GM12878 (cell line): Measurements from ENCODE around the gene THADA. TPM values are rescaled to one million over a fixed set of nuclear protein-coding genes. Genes with fewer than 3 reads are reported as not detected.

ENCODE experiments used
- ATAC-seq: fragments of 200-7000 bp; cut with Tn5 transposase; 3 replicates; pipeline ENCODE4 v1.9.1; 2020; ENCODE audit warnings: mild to moderate bottlenecking, moderate library complexity
- BruUV-seq: library from RNA; stranded (reverse); fragments of 400-500 nt; replicated peaks from 2 replicates; lab custom pipeline; 2021; lab: Mats Ljungman, UMichigan
- CTCF ChIA-PET: fragments of 300-600 bp; sonication (Branson Sonifier 250); formaldehyde crosslinking; extraction: SDS; loops from one replicate; lab custom pipeline; 2021; ENCODE audit warnings: inconsistent platforms; lab: Yijun Ruan, JAX
- POLR2A ChIA-PET: fragments of 350-600 bp; formaldehyde crosslinking; extraction: SDS; loops from one replicate; lab custom pipeline; 2021; ENCODE audit warnings: inconsistent platforms; lab: Charles Lee
- RAD21 ChIA-PET: fragments of 300-600 bp; sonication (Branson Sonifier 250); formaldehyde crosslinking; loops from one replicate; lab custom pipeline; 2023; ENCODE audit warnings: antibody characterized with exemption; ENCODE audit not compliant: unreplicated experiment; lab: Charles Lee
- SMC1A ChIA-PET: fragments of 300-600 bp; sonication (Branson Sonifier 250); formaldehyde crosslinking; loops from one replicate; lab custom pipeline; 2023; ENCODE audit not compliant: unreplicated experiment, uncharacterized antibody; lab: Charles Lee
- DNase-seq: peaks from one replicate; pipeline ENCODE4 v3.0.0-alpha.2; 2011; ENCODE audit warnings: low read depth, low spot score
- FAIRE-seq: peaks from 3 replicates; lab custom pipeline; 2011; peaks lifted over from hg19 to GRCh38; lab: Jason Lieb, UNC
- H2AFZ ChIP-seq: 2 replicates; pipeline ENCODE4 v1.6.0; 2011; ENCODE audit warnings: low read depth, low read length, control low read depth; ENCODE audit not compliant: control insufficient read depth
- H3K27ac ChIP-seq: 2 replicates; pipeline ENCODE4 v1.5.1; 2011; ENCODE audit warnings: control low read depth; ENCODE audit not compliant: control insufficient read depth, insufficient read depth
- H3K27me3 ChIP-seq, 2 experiments: replicated peaks in 1 of 2; 2 replicates each; pipeline versions ENCODE4 v1.6.0 to v1.6.1; 2011; ENCODE audit warnings: low read length in 1 of 2; ENCODE audit not compliant: control insufficient read depth in 2 of 2, insufficient read depth in 2 of 2
- H3K36me3 ChIP-seq, 2 experiments: 2 replicates each; pipeline ENCODE4 v1.5.1; 2011; ENCODE audit warnings: low read length in 1 of 2; ENCODE audit not compliant: control insufficient read depth in 2 of 2, insufficient read depth in 2 of 2
- H3K4me1 ChIP-seq: 2 replicates; pipeline ENCODE4 v1.6.1; 2011; ENCODE audit warnings: mild to moderate bottlenecking, low read length, moderate library complexity, mixed read lengths; ENCODE audit not compliant: control insufficient read depth, insufficient read depth
- H3K4me2 ChIP-seq: 2 replicates; pipeline ENCODE4 v1.6.0; 2011; ENCODE audit warnings: control low read depth; ENCODE audit not compliant: control insufficient read depth, insufficient read depth
- H3K4me3 ChIP-seq: fragments of 200-600 bp; sonication (generic); 2 replicates; pipeline ENCODE4 v1.5.1; 2016
- H3K79me2 ChIP-seq: 2 replicates; pipeline ENCODE4 v1.6.0; 2011; ENCODE audit warnings: low read length; ENCODE audit not compliant: control insufficient read depth, insufficient read depth
- H3K9ac ChIP-seq: 2 replicates; pipeline ENCODE4 v1.8.0; 2011; ENCODE audit warnings: low read length, control low read depth, mixed read lengths; ENCODE audit not compliant: control insufficient read depth, insufficient read depth
- H3K9me3 ChIP-seq: replicated peaks from 3 replicates; pipeline ENCODE4 v1.5.1; 2011; ENCODE audit warnings: mild to moderate bottlenecking, low read length; ENCODE audit not compliant: control insufficient read depth, insufficient read depth
- H4K20me1 ChIP-seq: 2 replicates; pipeline ENCODE4 v1.6.0; 2011; ENCODE audit not compliant: control insufficient read depth, insufficient read depth
- ATF7 ChIP-seq: fragments of 450-650 bp; IDR thresholded peaks from 2 replicates; pipeline ENCODE4 v1.6.1; 2016; ENCODE audit warnings: low read depth, mild to moderate bottlenecking
- BCL11A ChIP-seq: IDR thresholded peaks from 2 replicates; pipeline ENCODE4 v1.6.1; 2011; ENCODE audit warnings: low read depth, low read length
- EED ChIP-seq: sonication (generic); IDR thresholded peaks from 2 replicates; pipeline ENCODE4 v1.6.1; 2016; ENCODE audit warnings: antibody characterized with exemption, low read depth
- EZH2 ChIP-seq: IDR thresholded peaks from 2 replicates; pipeline ENCODE4 v1.6.1; 2012; ENCODE audit warnings: low read depth, mild to moderate bottlenecking, control low read depth, inconsistent platforms, low read length, borderline replicate concordance; ENCODE audit not compliant: control insufficient read depth
- GABPA ChIP-seq: IDR thresholded peaks from 2 replicates; pipeline ENCODE4 v1.6.1; 2014; ENCODE audit warnings: antibody characterized with exemption, low read depth, mild to moderate bottlenecking, inconsistent platforms
- IKZF2 ChIP-seq, 2 experiments: fragments of 450-650 bp; IDR thresholded peaks; 2 replicates each; pipeline ENCODE4 v1.6.1; 2017; ENCODE audit warnings: mild to moderate bottlenecking in 2 of 2, moderate library complexity in 2 of 2
- JUNB ChIP-seq: IDR thresholded peaks from 2 replicates; pipeline ENCODE4 v1.6.1; 2016; ENCODE audit warnings: antibody characterized with exemption, mild to moderate bottlenecking
- KDM1A ChIP-seq: fragments of 200-600 bp; sonication (generic); IDR thresholded peaks from 2 replicates; pipeline ENCODE4 v1.6.1; 2016; ENCODE audit warnings: borderline replicate concordance
- MYC ChIP-seq: IDR thresholded peaks from 2 replicates; pipeline ENCODE4 v1.6.1; 2011; ENCODE audit warnings: mild to moderate bottlenecking, low read length, moderate library complexity, inconsistent platforms; ENCODE audit not compliant: insufficient read depth, insufficient replicate concordance, insufficient read length, severe bottlenecking
- POLR2AphosphoS2 ChIP-seq: IDR thresholded peaks from 2 replicates; pipeline ENCODE4 v1.6.1; 2011; ENCODE audit warnings: low read depth, mild to moderate bottlenecking, low read length, improper control_type of control experiment, moderate library complexity
- TAF1 ChIP-seq: IDR thresholded peaks from 2 replicates; pipeline ENCODE4 v1.6.1; 2011; ENCODE audit warnings: mild to moderate bottlenecking, low read depth, low read length, borderline replicate concordance
- YBX1 ChIP-seq: fragments of 450-650 bp; IDR thresholded peaks from 2 replicates; pipeline ENCODE4 v1.6.1; 2016; ENCODE audit warnings: antibody characterized with exemption
- YY1 ChIP-seq: IDR thresholded peaks from 2 replicates; pipeline ENCODE4 v1.6.1; 2011; ENCODE audit warnings: low read depth, mild to moderate bottlenecking, low read length
- WGBS: methylation state at CpG from one replicate; pipeline ENCODE4 v1.1.6; 2016; ENCODE audit warnings: low lambda C conversion rate; ENCODE audit not compliant: insufficient replicate concordance, insufficient coverage; ENCODE audit errors: missing lambda C conversion rate; 5-methylcytosine and 5-hydroxymethylcytosine counted together
- in situ Hi-C: fragments of 300-500 bp; cut with MboI; formaldehyde crosslinking; loops from 9 replicates; pipeline ENCODE4 v1.14.3; 2018; ENCODE audit warnings: mixed read lengths
- intact Hi-C: fragments of 100-400 bp; cut with micrococcal nuclease; formaldehyde crosslinking; loops from one replicate; pipeline ENCODE4 v1.14.2; 2022; ENCODE audit not compliant: unreplicated experiment
- polyA plus RNA-seq, 11 experiments: library from polyadenylated mRNA; depleted of rRNA in 4 of 11; unstranded in 6 of 11; stranded (reverse) in 5 of 11; fragments of >200 nt; fragmentation: Nextera tagmentation in 4 of 11; fragmentation: Illumina TruSeq in 1 of 11; extraction: Ambion mirVana in 4 of 11; extraction: Trizol in 1 of 11; gene quantifications; 1 replicate in 1 of 11; 2 replicates in 10 of 11; pipeline versions ENCODE4 v1.2.1 to v1.2.3, GENCODE V29; 2011 to 2016; ENCODE audit warnings: inconsistent platforms in 2 of 11, missing spikeins in 2 of 11, low read depth in 1 of 11
- total RNA-seq, 4 experiments: library from RNA; depleted of rRNA in 3 of 4; stranded (reverse); fragments of >200 nt in 3 of 4; fragmentation: Illumina TruSeq in 1 of 4; extraction: Trizol in 1 of 4; gene quantifications; 2 replicates each; pipeline versions ENCODE4 v1.2.1 to v1.2.3, GENCODE V29; 2013 to 2021
- TF ChIP-seq, protein P1 (sequence below), 3 experiments: IDR thresholded peaks in 2 of 3; conservative IDR thresholded peaks in 1 of 3; 2 replicates each; pipeline ENCODE4 v1.5.1; 2011; ENCODE audit warnings: low read depth in 3 of 3, low read length in 3 of 3, mild to moderate bottlenecking in 3 of 3, control low read depth in 2 of 3, moderate library complexity in 2 of 3, inconsistent platforms in 1 of 3, mixed read lengths in 1 of 3; ENCODE audit not compliant: control insufficient read depth in 2 of 3, insufficient read depth in 1 of 3; ENCODE audit errors: extremely low read depth in 1 of 3
- TF ChIP-seq, protein P2 (sequence below): IDR thresholded peaks from 2 replicates; pipeline ENCODE4 v1.6.1; 2012; ENCODE audit warnings: low read depth, low read length, improper control_type of control experiment
- TF ChIP-seq, protein P3 (sequence below): fragments of 450-650 bp; conservative IDR thresholded peaks from 2 replicates; pipeline ENCODE4 v1.6.1; 2017; ENCODE audit warnings: mild to moderate bottlenecking, moderate library complexity
- TF ChIP-seq, protein P4 (sequence below): fragments of 150-350 bp; IDR thresholded peaks from 2 replicates; pipeline ENCODE4 v1.6.1; 2014; ENCODE audit warnings: mild to moderate bottlenecking, low read depth, low read length

THADA gene
- total and polyA plus RNA-seq, 10 of the 15 experiments (the other 5 are each of a cell fraction or from before 2014, with no cell fraction given), result 14.6 to 33.2 (median 23.2) TPM

DNA sequence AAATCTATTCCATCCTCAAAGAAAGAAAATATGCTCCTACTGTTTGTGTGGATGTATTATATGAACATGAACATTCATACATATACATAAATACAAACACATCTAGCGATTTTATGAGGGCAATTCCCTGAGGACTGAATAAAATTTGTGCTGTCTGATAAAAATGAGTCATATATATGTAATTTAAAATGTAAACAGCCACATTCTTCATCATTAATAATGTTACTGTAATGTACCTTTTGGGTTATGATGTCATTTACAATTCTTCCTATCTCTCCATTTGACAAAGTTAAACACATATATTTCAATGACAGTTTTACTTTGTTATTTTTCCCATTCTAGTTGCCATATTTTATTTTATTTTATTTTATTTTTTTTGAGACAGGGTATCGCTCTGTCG lies 278.2 kb downstream of the THADA start (continued):
- TF ChIP-seq, protein P1, sequence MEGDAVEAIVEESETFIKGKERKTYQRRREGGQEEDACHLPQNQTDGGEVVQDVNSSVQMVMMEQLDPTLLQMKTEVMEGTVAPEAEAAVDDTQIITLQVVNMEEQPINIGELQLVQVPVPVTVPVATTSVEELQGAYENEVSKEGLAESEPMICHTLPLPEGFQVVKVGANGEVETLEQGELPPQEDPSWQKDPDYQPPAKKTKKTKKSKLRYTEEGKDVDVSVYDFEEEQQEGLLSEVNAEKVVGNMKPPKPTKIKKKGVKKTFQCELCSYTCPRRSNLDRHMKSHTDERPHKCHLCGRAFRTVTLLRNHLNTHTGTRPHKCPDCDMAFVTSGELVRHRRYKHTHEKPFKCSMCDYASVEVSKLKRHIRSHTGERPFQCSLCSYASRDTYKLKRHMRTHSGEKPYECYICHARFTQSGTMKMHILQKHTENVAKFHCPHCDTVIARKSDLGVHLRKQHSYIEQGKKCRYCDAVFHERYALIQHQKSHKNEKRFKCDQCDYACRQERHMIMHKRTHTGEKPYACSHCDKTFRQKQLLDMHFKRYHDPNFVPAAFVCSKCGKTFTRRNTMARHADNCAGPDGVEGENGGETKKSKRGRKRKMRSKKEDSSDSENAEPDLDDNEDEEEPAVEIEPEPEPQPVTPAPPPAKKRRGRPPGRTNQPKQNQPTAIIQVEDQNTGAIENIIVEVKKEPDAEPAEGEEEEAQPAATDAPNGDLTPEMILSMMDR (IDR thresholded peaks at IDR 0.05 in 2 of 3, conservative IDR thresholded peaks at IDR 0.05 in 1 of 3; ENCODE audit: control insufficient read depth in 2 of 3, extremely low read depth in 1 of 3, insufficient read depth in 1 of 3, low read depth in 3 of 3, low read length in 3 of 3), result no peak
- TF ChIP-seq, protein P2, sequence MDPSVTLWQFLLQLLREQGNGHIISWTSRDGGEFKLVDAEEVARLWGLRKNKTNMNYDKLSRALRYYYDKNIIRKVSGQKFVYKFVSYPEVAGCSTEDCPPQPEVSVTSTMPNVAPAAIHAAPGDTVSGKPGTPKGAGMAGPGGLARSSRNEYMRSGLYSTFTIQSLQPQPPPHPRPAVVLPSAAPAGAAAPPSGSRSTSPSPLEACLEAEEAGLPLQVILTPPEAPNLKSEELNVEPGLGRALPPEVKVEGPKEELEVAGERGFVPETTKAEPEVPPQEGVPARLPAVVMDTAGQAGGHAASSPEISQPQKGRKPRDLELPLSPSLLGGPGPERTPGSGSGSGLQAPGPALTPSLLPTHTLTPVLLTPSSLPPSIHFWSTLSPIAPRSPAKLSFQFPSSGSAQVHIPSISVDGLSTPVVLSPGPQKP, result no peak
- TF ChIP-seq JUNB (no peak), EED (no peak)

DNA sequence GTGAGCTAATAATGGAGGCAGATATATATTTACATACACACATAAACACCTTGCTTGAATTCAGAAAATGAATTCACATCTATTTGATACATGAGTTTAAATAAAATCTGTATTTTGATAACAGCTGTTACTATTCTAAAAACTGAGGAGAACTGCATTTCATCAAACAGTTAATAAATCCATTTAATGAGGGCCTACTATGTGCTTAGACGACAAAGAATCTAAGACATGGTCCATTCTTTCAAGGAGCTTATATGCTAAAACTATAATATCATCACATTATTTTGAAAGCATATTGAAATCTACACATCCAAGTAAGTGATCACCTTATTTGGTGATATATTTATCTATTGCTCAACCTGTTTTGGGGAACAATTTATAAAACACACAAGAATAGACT lies 278.6 kb downstream of the THADA start:
- in situ Hi-C loops (no loop called here), intact Hi-C loops (no loop called here)
- DNase-seq, result no peak
- no peak overlapping the region for H3K4me2 ChIP-seq
- no peaks in the 10 kb centered on the region for H3K9me3 ChIP-seq
- POLR2A ChIA-PET, result no interaction called here
- no peak for ATAC-seq
- H3K27me3 ChIP-seq, result no peaks in the 10 kb centered on the region
- no peak overlapping the region for H3K27ac ChIP-seq
- no peak overlapping the region for H2AFZ ChIP-seq
- H3K4me3 ChIP-seq, result no peak overlapping the region
- no peaks in the 10 kb centered on the region for H4K20me1 ChIP-seq
- no peak overlapping the region for H3K9ac ChIP-seq
- H3K79me2 ChIP-seq, result no peaks in the 10 kb centered on the region
- CTCF ChIA-PET, result interaction anchor here (1.4 kb wide), 1 partner anchor 88 kb away, joined by 4 read pairs; no protein-coding TSS in a partner anchor
- no TSS peak for BruUV-seq
- 100% methylated on average over 1 of the region's 1 CpG for WGBS
- RAD21 ChIA-PET, result no interaction called here
- SMC1A ChIA-PET, result interaction anchor here (1.0 to 1.6 kb wide), 6 partner anchors 8 to 87 kb away, joined by 3 to 8 read pairs (median 4); no protein-coding TSS in a partner anchor
- H3K4me1 ChIP-seq, result peaks cover 9% of the 10 kb centered on the region; the same call in 1 of the 2 replicates
- no peaks in the 10 kb centered on the region; a peak in 2 of 4 replicates for H3K36me3 ChIP-seq
- peak; percentile 57 for FAIRE-seq
- TF ChIP-seq POLR2AphosphoS2, result no peak
- no peak for TF ChIP-seq EZH2
- no peak for TF ChIP-seq MYC
- TF ChIP-seq ATF7, result no peak
- no peak for TF ChIP-seq YBX1
- no peak for TF ChIP-seq IKZF2 (IDR thresholded peaks at IDR 0.05)
- no peak for TF ChIP-seq TAF1
- TF ChIP-seq KDM1A, result no peak
- TF ChIP-seq, protein P3, sequence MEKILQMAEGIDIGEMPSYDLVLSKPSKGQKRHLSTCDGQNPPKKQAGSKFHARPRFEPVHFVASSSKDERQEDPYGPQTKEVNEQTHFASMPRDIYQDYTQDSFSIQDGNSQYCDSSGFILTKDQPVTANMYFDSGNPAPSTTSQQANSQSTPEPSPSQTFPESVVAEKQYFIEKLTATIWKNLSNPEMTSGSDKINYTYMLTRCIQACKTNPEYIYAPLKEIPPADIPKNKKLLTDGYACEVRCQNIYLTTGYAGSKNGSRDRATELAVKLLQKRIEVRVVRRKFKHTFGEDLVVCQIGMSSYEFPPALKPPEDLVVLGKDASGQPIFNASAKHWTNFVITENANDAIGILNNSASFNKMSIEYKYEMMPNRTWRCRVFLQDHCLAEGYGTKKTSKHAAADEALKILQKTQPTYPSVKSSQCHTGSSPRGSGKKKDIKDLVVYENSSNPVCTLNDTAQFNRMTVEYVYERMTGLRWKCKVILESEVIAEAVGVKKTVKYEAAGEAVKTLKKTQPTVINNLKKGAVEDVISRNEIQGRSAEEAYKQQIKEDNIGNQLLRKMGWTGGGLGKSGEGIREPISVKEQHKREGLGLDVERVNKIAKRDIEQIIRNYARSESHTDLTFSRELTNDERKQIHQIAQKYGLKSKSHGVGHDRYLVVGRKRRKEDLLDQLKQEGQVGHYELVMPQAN, result no peak
- TF ChIP-seq, protein P4, sequence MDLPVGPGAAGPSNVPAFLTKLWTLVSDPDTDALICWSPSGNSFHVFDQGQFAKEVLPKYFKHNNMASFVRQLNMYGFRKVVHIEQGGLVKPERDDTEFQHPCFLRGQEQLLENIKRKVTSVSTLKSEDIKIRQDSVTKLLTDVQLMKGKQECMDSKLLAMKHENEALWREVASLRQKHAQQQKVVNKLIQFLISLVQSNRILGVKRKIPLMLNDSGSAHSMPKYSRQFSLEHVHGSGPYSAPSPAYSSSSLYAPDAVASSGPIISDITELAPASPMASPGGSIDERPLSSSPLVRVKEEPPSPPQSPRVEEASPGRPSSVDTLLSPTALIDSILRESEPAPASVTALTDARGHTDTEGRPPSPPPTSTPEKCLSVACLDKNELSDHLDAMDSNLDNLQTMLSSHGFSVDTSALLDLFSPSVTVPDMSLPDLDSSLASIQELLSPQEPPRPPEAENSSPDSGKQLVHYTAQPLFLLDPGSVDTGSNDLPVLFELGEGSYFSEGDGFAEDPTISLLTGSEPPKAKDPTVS, result no peak
- TF ChIP-seq BCL11A, result no peak
- TF ChIP-seq GABPA, result no peak
- TF ChIP-seq YY1, result no peak
